Body of pancreas (tissue), 4 donors: Measurements from ENCODE around the gene TMC8. TPM values are rescaled to one million over a fixed set of nuclear protein-coding genes. Genes with fewer than 3 reads are reported as not detected.

Source experiments
- ATAC-seq: fragments of 150-250 bp; one replicate; pipeline ENCODE4 v1.9.1; 2016
- DNase-seq, 4 donors: peaks; one replicate each; pipeline ENCODE4 v3.0.0-alpha.2; 2019
- H3K27ac ChIP-seq, 4 donors: fragments of 200-600 bp; sonication (generic); 1 replicate in 3 of 4; 2 replicates in 1 of 4; pipeline versions ENCODE4 v1.5.1 to v1.6.1; 2016 to 2019; ENCODE audit warnings: mild to moderate bottlenecking in 1 of 4, mixed read lengths in 1 of 4, moderate library complexity in 1 of 4
- H3K27me3 ChIP-seq, 2 donors: fragments of 200-600 bp; sonication (generic); one replicate each; pipeline ENCODE4 v1.6.0; 2016; ENCODE audit warnings: mild to moderate bottlenecking in 1 of 2
- H3K36me3 ChIP-seq, 2 donors: fragments of 200-600 bp; sonication (generic); replicated peaks in 1 of 2; 2 replicates each; pipeline ENCODE4 v1.5.1; 2016; ENCODE audit warnings: low read depth in 2 of 2; ENCODE audit not compliant: insufficient read depth in 1 of 2
- H3K4me1 ChIP-seq: fragments of 200-600 bp; sonication (generic); one replicate; pipeline ENCODE4 v1.6.0; 2016
- H3K4me3 ChIP-seq, 2 donors: fragments of 200-600 bp; sonication (generic); 1 replicate in 1 of 2; 2 replicates in 1 of 2; pipeline ENCODE4 v1.5.1; 2016 to 2019
- H3K9me3 ChIP-seq, 3 donors: fragments of 200-600 bp; sonication (generic); 1 replicate in 2 of 3; 2 replicates in 1 of 3; pipeline ENCODE4 v1.5.1; 2016
- POLR2A ChIP-seq, 3 donors: fragments of 450-650 bp; IDR thresholded peaks; one replicate each; pipeline ENCODE4 v1.6.1; 2016; ENCODE audit warnings: antibody characterized with exemption in 3 of 3, mild to moderate bottlenecking in 2 of 3
- WGBS, 2 donors: methylation state at CpG; one replicate each; pipeline ENCODE4 v1.1.5; 2017; 5-methylcytosine and 5-hydroxymethylcytosine counted together
- intact Hi-C: fragments of 100-400 bp; cut with DNase I; formaldehyde crosslinking; loops from one replicate; pipeline ENCODE4 v1.15.1; 2023
- total RNA-seq, 2 donors: library from RNA; depleted of rRNA; stranded (reverse); fragments of >200 nt; gene quantifications; one replicate each; pipeline ENCODE4 v1.1.0, GENCODE V29; 2016
- TF ChIP-seq, protein P1 (sequence below), 7 experiments: fragments of 450-650 bp in 4 of 7; fragments of 200-600 bp in 3 of 7; sonication (generic) in 3 of 7; IDR thresholded peaks; one replicate each; pipeline ENCODE4 v1.5.1; 2016 to 2019; ENCODE audit warnings: antibody characterized with exemption in 7 of 7

The TMC8 gene
- total RNA-seq, 2 donors from 2014 or later, result 1.6 to 3.3 TPM

DNA sequence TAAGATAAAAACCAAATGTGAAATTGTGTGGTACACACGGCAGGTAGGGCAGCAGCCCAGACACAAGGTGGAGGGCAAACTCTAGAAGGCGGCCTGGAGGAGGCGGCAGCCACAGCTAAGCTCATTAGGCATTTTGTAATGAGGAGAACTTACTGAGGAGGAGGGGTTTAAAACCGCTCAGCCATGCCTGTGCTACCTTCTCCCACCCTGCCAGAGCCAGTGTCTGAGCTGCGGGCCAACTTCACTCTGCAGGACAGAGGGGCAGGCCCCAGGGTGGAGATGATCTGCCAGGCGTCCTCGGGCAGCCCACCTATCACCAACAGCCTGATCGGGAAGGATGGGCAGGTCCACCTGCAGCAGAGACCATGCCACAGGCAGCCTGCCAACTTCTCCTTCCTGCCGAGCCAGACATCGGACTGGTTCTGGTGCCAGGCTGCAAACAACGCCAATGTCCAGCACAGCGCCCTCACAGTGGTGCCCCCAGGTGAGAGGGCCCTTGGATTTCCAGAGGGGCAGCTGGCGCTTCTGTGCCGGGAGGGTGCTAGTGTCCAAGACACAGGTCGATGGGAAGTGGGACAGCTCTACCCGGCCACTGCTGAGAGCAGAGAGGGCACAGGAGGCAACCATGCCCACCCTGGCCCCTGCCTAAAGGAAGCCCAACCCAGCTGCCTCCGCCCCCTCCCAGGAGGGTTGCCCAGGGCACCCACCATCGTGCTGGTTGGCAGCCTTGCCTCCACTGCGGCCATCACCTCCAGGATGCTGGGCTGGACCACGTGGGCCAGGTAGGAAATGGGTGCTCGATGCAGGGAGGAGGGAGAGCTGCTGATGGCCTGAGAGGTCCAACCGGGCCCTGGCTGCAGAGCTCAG lies 33.5 kb downstream of the TMC8 start:
- intact Hi-C loops, result loop anchor here (10.0 kb wide), 1 partner anchor 49 kb away; no protein-coding TSS in a partner anchor
- no peak for ATAC-seq
- TF ChIP-seq, protein P1, sequence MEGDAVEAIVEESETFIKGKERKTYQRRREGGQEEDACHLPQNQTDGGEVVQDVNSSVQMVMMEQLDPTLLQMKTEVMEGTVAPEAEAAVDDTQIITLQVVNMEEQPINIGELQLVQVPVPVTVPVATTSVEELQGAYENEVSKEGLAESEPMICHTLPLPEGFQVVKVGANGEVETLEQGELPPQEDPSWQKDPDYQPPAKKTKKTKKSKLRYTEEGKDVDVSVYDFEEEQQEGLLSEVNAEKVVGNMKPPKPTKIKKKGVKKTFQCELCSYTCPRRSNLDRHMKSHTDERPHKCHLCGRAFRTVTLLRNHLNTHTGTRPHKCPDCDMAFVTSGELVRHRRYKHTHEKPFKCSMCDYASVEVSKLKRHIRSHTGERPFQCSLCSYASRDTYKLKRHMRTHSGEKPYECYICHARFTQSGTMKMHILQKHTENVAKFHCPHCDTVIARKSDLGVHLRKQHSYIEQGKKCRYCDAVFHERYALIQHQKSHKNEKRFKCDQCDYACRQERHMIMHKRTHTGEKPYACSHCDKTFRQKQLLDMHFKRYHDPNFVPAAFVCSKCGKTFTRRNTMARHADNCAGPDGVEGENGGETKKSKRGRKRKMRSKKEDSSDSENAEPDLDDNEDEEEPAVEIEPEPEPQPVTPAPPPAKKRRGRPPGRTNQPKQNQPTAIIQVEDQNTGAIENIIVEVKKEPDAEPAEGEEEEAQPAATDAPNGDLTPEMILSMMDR (IDR thresholded peaks at IDR 0.05), result no peak
- no peak for TF ChIP-seq POLR2A (IDR thresholded peaks at IDR 0.05)
- no peaks in the 10 kb centered on the region for H3K36me3 ChIP-seq
- H3K4me1 ChIP-seq, result peaks cover 11% of the 10 kb centered on the region
- no peaks in the 10 kb centered on the region for H3K9me3 ChIP-seq
- H3K4me3 ChIP-seq, result no peak overlapping the region
- DNase-seq, result peak in 2 of 4 donors; percentile 71 to 72
- H3K27ac ChIP-seq, result no peak overlapping the region
- WGBS, 2 donors, result 45 to 53% methylated on average over 14 to 22 of the region's 22 CpGs
- no peaks in the 10 kb centered on the region for H3K27me3 ChIP-seq

DNA sequence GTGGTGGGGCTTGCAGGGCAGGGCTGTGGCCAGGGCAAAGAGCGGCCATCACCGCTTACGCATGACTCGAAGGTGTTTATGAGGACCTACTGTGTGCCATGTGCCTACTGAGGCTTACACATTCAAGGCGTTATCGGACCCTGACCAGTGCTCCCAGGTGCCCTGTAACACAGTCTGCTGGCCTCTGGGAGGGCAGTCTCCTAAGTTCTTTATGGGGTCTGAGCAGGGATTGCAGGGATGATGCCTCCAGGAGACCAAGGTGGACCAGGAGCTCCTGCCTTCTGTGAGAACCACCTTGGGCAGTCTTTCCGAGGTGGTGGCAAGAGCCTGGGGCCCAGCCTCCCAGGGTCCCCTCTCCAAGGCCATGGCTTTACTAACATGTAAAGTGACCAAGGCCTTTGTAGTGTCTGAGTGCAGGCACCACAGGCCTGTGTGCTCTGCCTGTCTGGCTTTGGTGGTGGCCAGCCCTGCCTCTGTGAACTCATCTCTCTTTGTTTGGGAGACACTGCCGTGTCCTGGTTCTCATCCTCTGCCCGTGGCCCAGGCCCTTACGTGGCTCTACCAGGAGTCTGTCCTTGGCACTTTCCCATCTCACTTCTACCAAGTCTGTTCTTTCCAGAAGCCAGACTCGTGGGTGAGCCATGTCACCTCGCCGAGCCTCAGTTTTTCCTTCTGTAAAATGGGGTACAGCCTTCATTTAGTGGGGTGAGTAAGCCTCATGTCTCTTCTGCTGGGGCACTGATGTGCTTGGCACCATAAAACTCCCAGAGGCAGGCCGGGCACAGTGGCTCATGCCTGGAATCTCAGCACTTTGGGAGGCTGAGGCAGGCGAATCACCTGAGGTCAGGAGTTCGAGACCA lies 34.4 kb downstream of the TMC8 start:
- Histone ChIP-seq H3K4me3 (no peak overlapping the region), H3K9me3 (no peaks in the 10 kb centered on the region), H3K27me3 (no peaks in the 10 kb centered on the region), H3K4me1 (peaks cover 20% of the 10 kb centered on the region), H3K36me3 (no peaks in the 10 kb centered on the region), H3K27ac (no peak overlapping the region)
- TF ChIP-seq, protein P1 (IDR thresholded peaks at IDR 0.05), result no peak
- TF ChIP-seq POLR2A (IDR thresholded peaks at IDR 0.05), result no peak
- WGBS, 2 donors, result 82 to 92% methylated on average over 9 to 16 of the region's 16 CpGs
- intact Hi-C loops, result loop anchor here (10.0 kb wide), 1 partner anchor 50 kb away; no protein-coding TSS in a partner anchor
- DNase-seq (no peak), ATAC-seq (no peak)

DNA sequence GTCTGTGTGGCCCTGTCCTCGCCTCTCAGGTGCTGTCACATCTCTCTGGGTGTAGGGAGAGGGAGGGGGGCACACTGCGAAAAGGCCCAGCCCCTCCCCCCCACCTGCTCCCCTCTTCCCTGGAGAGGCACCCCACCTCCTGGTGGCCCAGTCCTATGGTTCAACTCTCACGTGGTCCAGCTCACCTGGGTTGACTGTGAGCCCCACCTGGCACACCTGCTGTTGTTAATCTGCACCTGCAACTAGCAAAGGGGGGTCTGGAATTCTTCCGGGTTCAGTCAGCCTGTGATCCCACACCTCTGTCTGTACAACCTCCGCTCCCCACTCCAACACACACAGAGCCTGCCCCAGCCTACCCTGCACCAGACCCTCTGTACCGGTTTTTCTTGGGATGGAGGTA lies 35.8 kb downstream of the TMC8 start:
- Histone ChIP-seq H3K4me1 (peaks cover 33% of the 10 kb centered on the region), H3K9me3 (no peaks in the 10 kb centered on the region), H3K27ac (no peak overlapping the region), H3K27me3 (no peaks in the 10 kb centered on the region), H3K4me3 (no peak overlapping the region), H3K36me3 (no peaks in the 10 kb centered on the region)
- intact Hi-C loops, result loop anchor here (10.0 kb wide), 1 partner anchor 52 kb away; no protein-coding TSS in a partner anchor
- no peak for TF ChIP-seq POLR2A (IDR thresholded peaks at IDR 0.05)
- TF ChIP-seq, protein P1 (IDR thresholded peaks at IDR 0.05), result no peak
- WGBS, 2 donors, result 59 to 65% methylated on average over 4 to 5 of the region's 6 CpGs
- ATAC-seq (no peak), DNase-seq (no peak)

DNA sequence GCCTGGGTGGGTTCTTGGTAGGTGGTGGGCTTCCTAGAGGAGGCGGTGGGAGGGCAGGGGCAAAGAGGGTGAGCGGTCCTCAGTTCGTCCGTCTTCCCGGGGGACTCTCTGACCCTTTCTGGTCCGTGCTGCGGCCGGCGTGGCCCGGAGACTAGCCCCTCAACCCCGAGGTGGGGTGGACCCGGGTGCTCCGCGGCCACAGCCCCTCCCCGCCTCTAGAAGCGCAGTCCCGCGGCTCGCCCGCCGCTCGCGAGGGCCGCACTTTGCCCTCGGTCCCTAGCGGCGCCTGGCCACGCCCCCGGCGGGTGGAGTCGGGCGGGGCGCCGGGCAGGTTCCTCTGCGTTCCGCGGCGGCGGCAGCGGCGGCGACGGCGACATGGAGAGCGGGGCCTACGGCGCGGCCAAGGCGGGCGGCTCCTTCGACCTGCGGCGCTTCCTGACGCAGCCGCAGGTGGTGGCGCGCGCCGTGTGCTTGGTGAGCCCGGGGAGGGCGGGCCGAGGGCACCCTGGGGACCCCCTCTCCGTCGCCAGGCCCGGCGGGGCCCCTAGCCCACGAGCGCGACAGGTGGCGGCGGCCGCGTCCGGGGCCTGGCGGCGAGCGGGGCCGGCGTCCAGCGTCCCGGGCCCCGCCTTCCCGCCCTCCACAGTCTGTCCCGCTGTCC lies 37.8 kb downstream of the TMC8 start, which contains the start of gene SYNGR2:
Gene SYNGR2, plus strand, starts transcription at position 340 of the 661 bp plus-strand sequence. Its CDS starts 36 bp downstream, at position 376.
- peak within 1 kb of the TSS; percentile 58 for H3K4me3 ChIP-seq
- WGBS, 2 donors, result 0% methylated on average over 70 of the region's 84 CpGs; no CpG with 5 or more reads in 1 of the 2 donors
- H3K27ac ChIP-seq, result peak within 1 kb of the TSS; percentile 86 to 96 (median 91)
- H3K36me3 ChIP-seq, result no peaks in the 10 kb centered on the region
- no peaks in the 10 kb centered on the region for H3K27me3 ChIP-seq
- peak; percentile 90 for ATAC-seq
- TF ChIP-seq, protein P1 (IDR thresholded peaks at IDR 0.05), result peak in 1 of 7 experiments; percentile 18
- TF ChIP-seq POLR2A (IDR thresholded peaks at IDR 0.05), result peak; percentile 47 to 90 (median 72)
- intact Hi-C loops, result loop anchor here (10.0 kb wide), 1 partner anchor 54 kb away; no protein-coding TSS in a partner anchor
- peaks cover 53% of the 10 kb centered on the region for H3K4me1 ChIP-seq
- DNase-seq, result peak; percentile 85 to 90 (median 89)
- H3K9me3 ChIP-seq, result no peaks in the 10 kb centered on the region
